HCT116 (cell line): ENCODE results near the gene TYK2. TPM values are rescaled to one million over a fixed set of nuclear protein-coding genes. Genes with fewer than 3 reads are reported as not detected.

ENCODE experiments used
- ATAC-seq: fragments of 200-7000 bp; cut with Tn5 transposase; 2 replicates; pipeline ENCODE4 v1.9.1; 2020; ENCODE audit warnings: mild to moderate bottlenecking, moderate library complexity
- BruUV-seq: library from RNA; stranded (reverse); fragments of 400-500 nt; replicated peaks from 2 replicates; lab custom pipeline; 2021; lab: Mats Ljungman, UMichigan
- CTCF ChIA-PET: fragments of 300-600 bp; sonication (Branson Sonifier 250); formaldehyde crosslinking; loops from one replicate; lab custom pipeline; 2021; ENCODE audit warnings: antibody characterized with exemption; lab: Charles Lee
- POLR2A ChIA-PET: fragments of 300-600, 350-600 bp; sonication (Branson Sonifier 250); formaldehyde crosslinking; loops from one replicate; lab custom pipeline; 2021; ENCODE audit warnings: antibody characterized with exemption; lab: Charles Lee
- RAD21 ChIA-PET, 2 experiments: fragments of 300-600 bp; sonication (Branson Sonifier 250); formaldehyde crosslinking; loops; one replicate each; lab custom pipeline; 2023; ENCODE audit warnings: low total read pairs in 2 of 2; ENCODE audit not compliant: uncharacterized antibody in 2 of 2, unreplicated experiment in 2 of 2, low non-redundant PET in 1 of 2; lab: Charles Lee
- DNase-seq: peaks from one replicate; pipeline ENCODE4 v3.0.0-alpha.2; 2010; ENCODE audit warnings: low read depth, low spot score
- H2AFZ ChIP-seq: fragments of 200-600 bp; shearing (Covaris generic), sonication (generic); 2 replicates; pipeline ENCODE4 v1.6.1; 2017; ENCODE audit warnings: low read depth, mixed run types, mixed read lengths, antibody characterized with exemption, low read length; ENCODE audit not compliant: poor library complexity, severe bottlenecking
- H3K27ac ChIP-seq: 2 replicates; pipeline ENCODE4 v1.5.1; 2012; ENCODE audit warnings: low read depth, low read length
- H3K27me3 ChIP-seq: fragments of 200-600 bp; sonication (generic); 2 replicates; pipeline ENCODE4 v1.6.1; 2016; ENCODE audit warnings: mixed run types, low read length, mixed read lengths; ENCODE audit not compliant: insufficient read depth
- H3K36me3 ChIP-seq, 2 experiments: fragments of 200-500 bp in 1 of 2; fragments of 200-600 bp in 1 of 2; sonication (Bioruptor generic) in 1 of 2; sonication (generic) in 1 of 2; 2 replicates each; pipeline versions ENCODE4 v1.5.1 to v1.6.1; 2014 to 2016; ENCODE audit warnings: low read length in 2 of 2, inconsistent platforms in 1 of 2, mixed read lengths in 1 of 2, mixed run types in 1 of 2; ENCODE audit not compliant: insufficient read depth in 2 of 2, control insufficient read depth in 1 of 2
- H3K4me1 ChIP-seq, 2 experiments: fragments of 200-600 bp in 1 of 2; sonication (generic) in 1 of 2; 2 replicates each; pipeline versions ENCODE4 v1.5.1 to v1.6.1; 2012 to 2017; ENCODE audit warnings: low read length in 2 of 2, inconsistent platforms in 1 of 2, mild to moderate bottlenecking in 1 of 2, mixed read lengths in 1 of 2, mixed run types in 1 of 2, moderate library complexity in 1 of 2; ENCODE audit not compliant: insufficient read depth in 2 of 2, control insufficient read depth in 1 of 2
- H3K4me2 ChIP-seq: fragments of 200-600 bp; sonication (generic); 2 replicates; pipeline ENCODE4 v1.6.1; 2017; ENCODE audit warnings: mixed run types, low read length, mixed read lengths
- H3K4me3 ChIP-seq, 2 experiments: fragments of 200-600 bp in 1 of 2; sonication (generic) in 1 of 2; replicated peaks in 1 of 2; 2 replicates each; pipeline ENCODE4 v1.5.1; 2011 to 2016; ENCODE audit warnings: low read length in 2 of 2, control low read depth in 1 of 2, low read depth in 1 of 2, mild to moderate bottlenecking in 1 of 2, mixed read lengths in 1 of 2, mixed run types in 1 of 2
- H3K79me2 ChIP-seq: fragments of 200-600 bp; sonication (generic); 2 replicates; pipeline ENCODE4 v1.6.1; 2017; ENCODE audit warnings: mild to moderate bottlenecking, mixed run types, low read length, moderate library complexity, mixed read lengths; ENCODE audit not compliant: insufficient read depth
- H3K9ac ChIP-seq: fragments of 200-600 bp; sonication (generic); 2 replicates; pipeline ENCODE4 v1.6.1; 2016; ENCODE audit warnings: low read length, mixed read lengths
- H3K9me2 ChIP-seq: fragments of 200-600 bp; sonication (generic), shearing (Covaris generic); 2 replicates; pipeline ENCODE4 v1.6.1; 2017; ENCODE audit warnings: mixed run types, mild to moderate bottlenecking, moderate library complexity; ENCODE audit not compliant: insufficient read depth
- H3K9me3 ChIP-seq, 2 experiments: fragments of 200-500 bp in 1 of 2; fragments of 200-600 bp in 1 of 2; sonication (Bioruptor generic) in 1 of 2; sonication (generic) in 1 of 2; 2 replicates each; pipeline ENCODE4 v1.6.1; 2014 to 2017; ENCODE audit warnings: low read length in 2 of 2, mixed read lengths in 2 of 2, inconsistent platforms in 1 of 2, low read depth in 1 of 2, mild to moderate bottlenecking in 1 of 2, mixed run types in 1 of 2, moderate library complexity in 1 of 2; ENCODE audit not compliant: control insufficient read depth in 1 of 2, insufficient read depth in 1 of 2
- H4K20me1 ChIP-seq: fragments of 200-600 bp; sonication (generic), shearing (Covaris generic); 2 replicates; pipeline ENCODE4 v1.6.1; 2017; ENCODE audit warnings: mixed run types, mild to moderate bottlenecking, moderate library complexity; ENCODE audit not compliant: insufficient read depth
- ATF3 ChIP-seq: IDR thresholded peaks from 2 replicates; pipeline ENCODE4 v1.6.1; 2012
- CBX3 ChIP-seq: IDR thresholded peaks from 2 replicates; pipeline ENCODE4 v1.6.1; 2012; ENCODE audit warnings: low read depth
- CEBPB ChIP-seq: IDR thresholded peaks from 2 replicates; pipeline ENCODE4 v1.6.1; 2012; ENCODE audit warnings: low read depth
- EGR1 ChIP-seq: IDR thresholded peaks from 2 replicates; pipeline ENCODE4 v1.6.1; 2012; ENCODE audit warnings: low read depth
- ELF1 ChIP-seq: IDR thresholded peaks from 2 replicates; pipeline ENCODE4 v1.6.1; 2012; ENCODE audit warnings: low read depth, borderline replicate concordance
- EZH2 ChIP-seq: fragments of 200-600 bp; sonication (generic); IDR thresholded peaks from 2 replicates; pipeline ENCODE4 v1.6.1; 2017; ENCODE audit warnings: antibody characterized with exemption, mixed run types
- EZH2phosphoT487 ChIP-seq: fragments of 200-600 bp; IDR thresholded peaks from 2 replicates; pipeline ENCODE4 v1.6.1; 2018; ENCODE audit warnings: antibody characterized with exemption, borderline replicate concordance
- FOSL1 ChIP-seq: IDR thresholded peaks from 2 replicates; pipeline ENCODE4 v1.6.1; 2012; ENCODE audit warnings: low read depth
- POLR2A ChIP-seq: IDR thresholded peaks from 2 replicates; pipeline ENCODE4 v1.7.0; 2011; ENCODE audit warnings: borderline replicate concordance; ENCODE audit not compliant: insufficient read depth, insufficient read length; ENCODE audit errors: extremely low read depth
- POLR2AphosphoS5 ChIP-seq: IDR thresholded peaks from 2 replicates; pipeline ENCODE4 v1.6.1; 2011; ENCODE audit warnings: mild to moderate bottlenecking, low read depth, low read length, moderate library complexity
- RAD21 ChIP-seq: IDR thresholded peaks from 2 replicates; pipeline ENCODE4 v1.6.1; 2012; ENCODE audit warnings: low read depth, mild to moderate bottlenecking
- SIN3A ChIP-seq: IDR thresholded peaks from 2 replicates; pipeline ENCODE4 v1.6.1; 2012; ENCODE audit warnings: low read depth
- SP1 ChIP-seq: IDR thresholded peaks from 2 replicates; pipeline ENCODE4 v1.6.1; 2012; ENCODE audit warnings: low read depth
- YY1 ChIP-seq: IDR thresholded peaks from 2 replicates; pipeline ENCODE4 v1.6.1; 2011; ENCODE audit warnings: low read length, low read depth, moderate library complexity, mild to moderate bottlenecking; ENCODE audit not compliant: insufficient replicate concordance; ENCODE audit errors: extremely low read depth
- ZBTB33 ChIP-seq: IDR thresholded peaks from 2 replicates; pipeline ENCODE4 v1.6.1; 2011; ENCODE audit warnings: mild to moderate bottlenecking, low read length, moderate library complexity; ENCODE audit not compliant: insufficient replicate concordance; ENCODE audit errors: extremely low read depth
- ZFX ChIP-seq: fragments of 450-650 bp; IDR thresholded peaks from 2 replicates; pipeline ENCODE4 v1.6.1; 2017
- intact Hi-C: fragments of 100-400 bp; cut with micrococcal nuclease; formaldehyde crosslinking; loops from 2 replicates; pipeline ENCODE4 v1.10.0; 2022
- total RNA-seq: library from RNA; stranded (reverse); gene quantifications from one replicate; pipeline ENCODE4 v1.2.1, GENCODE V29; 2021; ENCODE audit not compliant: unreplicated experiment
- TF ChIP-seq, protein P1 (sequence below): IDR thresholded peaks from 2 replicates; pipeline ENCODE4 v1.6.1; 2012
- TF ChIP-seq, protein P2 (sequence below): IDR thresholded peaks from 2 replicates; pipeline ENCODE4 v1.6.1; 2012; ENCODE audit warnings: low read depth
- TF ChIP-seq, protein P3 (sequence below), 3 experiments: fragments of 200-600 bp in 1 of 3; sonication (generic) in 1 of 3; IDR thresholded peaks in 2 of 3; conservative IDR thresholded peaks in 1 of 3; 2 replicates each; pipeline ENCODE4 v1.5.1; 2012 to 2017; ENCODE audit warnings: low read depth in 2 of 3, low read length in 2 of 3, antibody characterized with exemption in 1 of 3, borderline replicate concordance in 1 of 3, control low read depth in 1 of 3, mild to moderate bottlenecking in 1 of 3, mixed read lengths in 1 of 3, mixed run types in 1 of 3, moderate library complexity in 1 of 3; ENCODE audit not compliant: insufficient read depth in 1 of 3

The TYK2 gene
- total RNA-seq, 1 experiment from 2014 or later: 110 TPM

GRCh38 chr19:10420444-10421239 lies 40.3 kb upstream of the TYK2 start, which contains the start of gene PDE4A:
TSS of gene PDE4A (plus strand) at chr19:10420538. CDS start at chr19:10420765, 227 bp downstream.
- no TSS peak for BruUV-seq
- RAD21 ChIA-PET: no interaction called here
- DNase-seq (no peak), ATAC-seq (peak; percentile 22)
- Histone ChIP-seq H3K4me1 (peaks cover 38 to 83% of the 10 kb centered on the region in 2 experiments), H2AFZ (no peak within 1 kb of the TSS), H3K4me3 (peak within 1 kb of the TSS; percentile 61 to 70), H3K27me3 (no peaks in the 10 kb centered on the region), H3K36me3 (no peaks in the 10 kb centered on the region), H3K9me3 (no peaks in the 10 kb centered on the region), H3K9ac (peak within 1 kb of the TSS; percentile 66), H4K20me1 (no peaks in the 10 kb centered on the region), H3K9me2 (no peaks in the 10 kb centered on the region), H3K79me2 (peaks cover 30% of the 10 kb centered on the region), H3K4me2 (peak within 1 kb of the TSS; percentile 74), H3K27ac (peak within 1 kb of the TSS; percentile 89)
- POLR2A ChIA-PET: interaction anchor here (0.5 to 1.8 kb wide), 2 partner anchors 11 to 131 kb away, joined by 3 to 4 read pairs; partner anchors contain the start of gene ICAM5
- intact Hi-C loops: no loop called here
- CTCF ChIA-PET: interaction anchor here (1.2 kb wide), 1 partner anchor 11 kb away, joined by 4 read pairs; no protein-coding TSS in a partner anchor
- no peak for TF ChIP-seq CEBPB
- TF ChIP-seq ELF1: no peak
- no peak for TF ChIP-seq CBX3
- TF ChIP-seq ZBTB33: no peak
- no peak for TF ChIP-seq EZH2
- no peak for TF ChIP-seq FOSL1
- TF ChIP-seq POLR2AphosphoS5: no peak
- no peak for TF ChIP-seq ATF3
- peak; percentile 24 for TF ChIP-seq YY1
- TF ChIP-seq ZFX: peak; percentile 51; the same call in 1 of the 2 replicates
- TF ChIP-seq, protein P1, sequence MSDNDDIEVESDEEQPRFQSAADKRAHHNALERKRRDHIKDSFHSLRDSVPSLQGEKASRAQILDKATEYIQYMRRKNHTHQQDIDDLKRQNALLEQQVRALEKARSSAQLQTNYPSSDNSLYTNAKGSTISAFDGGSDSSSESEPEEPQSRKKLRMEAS: peak; percentile 55
- TF ChIP-seq SIN3A: no peak
- TF ChIP-seq EZH2phosphoT487: no peak
- no peak for TF ChIP-seq RAD21
- TF ChIP-seq, protein P2, sequence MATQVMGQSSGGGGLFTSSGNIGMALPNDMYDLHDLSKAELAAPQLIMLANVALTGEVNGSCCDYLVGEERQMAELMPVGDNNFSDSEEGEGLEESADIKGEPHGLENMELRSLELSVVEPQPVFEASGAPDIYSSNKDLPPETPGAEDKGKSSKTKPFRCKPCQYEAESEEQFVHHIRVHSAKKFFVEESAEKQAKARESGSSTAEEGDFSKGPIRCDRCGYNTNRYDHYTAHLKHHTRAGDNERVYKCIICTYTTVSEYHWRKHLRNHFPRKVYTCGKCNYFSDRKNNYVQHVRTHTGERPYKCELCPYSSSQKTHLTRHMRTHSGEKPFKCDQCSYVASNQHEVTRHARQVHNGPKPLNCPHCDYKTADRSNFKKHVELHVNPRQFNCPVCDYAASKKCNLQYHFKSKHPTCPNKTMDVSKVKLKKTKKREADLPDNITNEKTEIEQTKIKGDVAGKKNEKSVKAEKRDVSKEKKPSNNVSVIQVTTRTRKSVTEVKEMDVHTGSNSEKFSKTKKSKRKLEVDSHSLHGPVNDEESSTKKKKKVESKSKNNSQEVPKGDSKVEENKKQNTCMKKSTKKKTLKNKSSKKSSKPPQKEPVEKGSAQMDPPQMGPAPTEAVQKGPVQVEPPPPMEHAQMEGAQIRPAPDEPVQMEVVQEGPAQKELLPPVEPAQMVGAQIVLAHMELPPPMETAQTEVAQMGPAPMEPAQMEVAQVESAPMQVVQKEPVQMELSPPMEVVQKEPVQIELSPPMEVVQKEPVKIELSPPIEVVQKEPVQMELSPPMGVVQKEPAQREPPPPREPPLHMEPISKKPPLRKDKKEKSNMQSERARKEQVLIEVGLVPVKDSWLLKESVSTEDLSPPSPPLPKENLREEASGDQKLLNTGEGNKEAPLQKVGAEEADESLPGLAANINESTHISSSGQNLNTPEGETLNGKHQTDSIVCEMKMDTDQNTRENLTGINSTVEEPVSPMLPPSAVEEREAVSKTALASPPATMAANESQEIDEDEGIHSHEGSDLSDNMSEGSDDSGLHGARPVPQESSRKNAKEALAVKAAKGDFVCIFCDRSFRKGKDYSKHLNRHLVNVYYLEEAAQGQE: no peak
- TF ChIP-seq, protein P3, sequence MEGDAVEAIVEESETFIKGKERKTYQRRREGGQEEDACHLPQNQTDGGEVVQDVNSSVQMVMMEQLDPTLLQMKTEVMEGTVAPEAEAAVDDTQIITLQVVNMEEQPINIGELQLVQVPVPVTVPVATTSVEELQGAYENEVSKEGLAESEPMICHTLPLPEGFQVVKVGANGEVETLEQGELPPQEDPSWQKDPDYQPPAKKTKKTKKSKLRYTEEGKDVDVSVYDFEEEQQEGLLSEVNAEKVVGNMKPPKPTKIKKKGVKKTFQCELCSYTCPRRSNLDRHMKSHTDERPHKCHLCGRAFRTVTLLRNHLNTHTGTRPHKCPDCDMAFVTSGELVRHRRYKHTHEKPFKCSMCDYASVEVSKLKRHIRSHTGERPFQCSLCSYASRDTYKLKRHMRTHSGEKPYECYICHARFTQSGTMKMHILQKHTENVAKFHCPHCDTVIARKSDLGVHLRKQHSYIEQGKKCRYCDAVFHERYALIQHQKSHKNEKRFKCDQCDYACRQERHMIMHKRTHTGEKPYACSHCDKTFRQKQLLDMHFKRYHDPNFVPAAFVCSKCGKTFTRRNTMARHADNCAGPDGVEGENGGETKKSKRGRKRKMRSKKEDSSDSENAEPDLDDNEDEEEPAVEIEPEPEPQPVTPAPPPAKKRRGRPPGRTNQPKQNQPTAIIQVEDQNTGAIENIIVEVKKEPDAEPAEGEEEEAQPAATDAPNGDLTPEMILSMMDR (IDR thresholded peaks at IDR 0.05 in 2 of 3, conservative IDR thresholded peaks at IDR 0.05 in 1 of 3; ENCODE audit: borderline replicate concordance in 1 of 3, insufficient read depth in 1 of 3, low read depth in 2 of 3, low read length in 2 of 3): peak; percentile 50 to 72 (median 69); a peak in 5 of 6 replicates
- TF ChIP-seq POLR2A: peak; percentile 11
- no peak for TF ChIP-seq SP1
- peak; percentile 95 for TF ChIP-seq EGR1
